Transverse colon (tissue), 4 donors: Measurements from ENCODE around the gene CFAP54. TPM values are rescaled to one million over a fixed set of nuclear protein-coding genes. Genes with fewer than 3 reads are reported as not detected.

ENCODE experiments used
- DNase-seq: peaks from one replicate; pipeline ENCODE4 v3.0.0-alpha.2; 2019
- H3K27ac ChIP-seq, 4 donors: fragments of 200-600 bp; sonication (generic); 2 replicates each; pipeline ENCODE4 v1.5.1; 2016 to 2018; ENCODE audit warnings: inconsistent platforms in 4 of 4
- H3K27me3 ChIP-seq: fragments of 200-600 bp; sonication (generic); 2 replicates; pipeline ENCODE4 v1.5.1; 2017; ENCODE audit warnings: inconsistent platforms
- H3K36me3 ChIP-seq, 4 donors: fragments of 200-600 bp; sonication (generic); 2 replicates each; pipeline ENCODE4 v1.5.1; 2017 to 2019; ENCODE audit warnings: inconsistent platforms in 4 of 4
- H3K4me1 ChIP-seq, 4 donors: fragments of 200-600 bp; sonication (generic); 2 replicates each; pipeline ENCODE4 v1.5.1; 2017 to 2020; ENCODE audit warnings: inconsistent platforms in 4 of 4
- H3K4me3 ChIP-seq, 4 donors: fragments of 200-600 bp; sonication (generic); 1 replicate in 1 of 4; 2 replicates in 3 of 4; pipeline versions ENCODE4 v1.5.1 to v1.6.1; 2017 to 2019; ENCODE audit warnings: inconsistent platforms in 4 of 4
- H3K9me3 ChIP-seq, 2 donors: fragments of 200-600 bp; sonication (generic); 2 replicates each; pipeline ENCODE4 v1.5.1; 2017 to 2019; ENCODE audit warnings: inconsistent platforms in 2 of 2
- EP300 ChIP-seq: sonication (generic); formaldehyde crosslinking; IDR thresholded peaks from one replicate; pipeline ENCODE4 v1.6.1; 2017; ENCODE audit warnings: antibody characterized with exemption, low read depth
- POLR2A ChIP-seq: fragments of 450-650 bp; IDR thresholded peaks from one replicate; pipeline ENCODE4 v1.6.1; 2016; ENCODE audit warnings: antibody characterized with exemption, mild to moderate bottlenecking, moderate library complexity
- POLR2AphosphoS5 ChIP-seq, 3 donors: sonication (generic); formaldehyde crosslinking; IDR thresholded peaks; one replicate each; pipeline ENCODE4 v1.6.1; 2016; ENCODE audit warnings: antibody characterized with exemption in 3 of 3
- WGBS, 2 donors: methylation state at CpG; one replicate each; pipeline ENCODE4 v1.1.5; 2018; ENCODE audit warnings: low coverage in 1 of 2; 5-methylcytosine and 5-hydroxymethylcytosine counted together
- in situ Hi-C, 4 donors: fragments of 200-750 bp; cut with MboI; loops; one replicate each; pipeline versions ENCODE4 v1.15.0 to v1.15.1; 2017; ENCODE audit warnings: low sequenced_read_pairs in 3 of 4, low pct_ligation_motif_present in 1 of 4, low pct_unique_long_range_greater_than_20kb in 1 of 4
- intact Hi-C: fragments of 100-400 bp; cut with DNase I; formaldehyde crosslinking; loops from one replicate; pipeline ENCODE4 v1.15.1; 2023; ENCODE audit warnings: low total_unique reads
- total RNA-seq, 4 donors: library from RNA; depleted of rRNA; stranded (reverse); fragments of >200 nt; gene quantifications; one replicate each; pipeline ENCODE4 v1.1.0, GENCODE V29; 2016
- TF ChIP-seq, protein P1 (sequence below), 5 experiments: fragments of 200-600 bp in 3 of 5; fragments of 450-650 bp in 2 of 5; sonication (generic) in 3 of 5; IDR thresholded peaks; 1 replicate in 2 of 5; 2 replicates in 3 of 5; pipeline ENCODE4 v1.5.1; 2016 to 2017; ENCODE audit warnings: antibody characterized with exemption in 5 of 5, inconsistent platforms in 3 of 5, mild to moderate bottlenecking in 2 of 5, moderate library complexity in 1 of 5

Gene CFAP54
- total RNA-seq, 4 donors from 2014 or later, result 0.14 to 22.3 (median 2.1) TPM; not detected in 1

DNA sequence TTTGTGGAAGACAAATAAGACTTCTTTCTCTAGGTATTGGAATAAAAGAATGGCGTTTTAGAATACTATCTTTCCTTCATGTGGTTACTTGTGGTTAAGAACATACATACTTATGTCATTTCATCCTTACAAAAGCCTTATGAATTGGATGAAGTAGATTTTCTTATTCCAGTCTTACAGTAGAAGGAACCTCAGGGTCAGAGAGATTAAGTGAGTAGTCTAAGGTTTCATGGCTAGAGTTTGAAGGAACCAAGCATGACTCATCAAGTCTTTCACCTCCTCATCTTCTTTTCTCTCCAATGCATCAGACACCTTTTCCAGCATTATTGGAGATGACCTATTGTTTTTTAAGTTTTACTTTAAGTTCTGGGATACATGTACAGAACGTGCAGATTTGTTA, 324.8 kb downstream of the CFAP54 start:
- TF ChIP-seq POLR2A, result no peak
- TF ChIP-seq, protein P1, sequence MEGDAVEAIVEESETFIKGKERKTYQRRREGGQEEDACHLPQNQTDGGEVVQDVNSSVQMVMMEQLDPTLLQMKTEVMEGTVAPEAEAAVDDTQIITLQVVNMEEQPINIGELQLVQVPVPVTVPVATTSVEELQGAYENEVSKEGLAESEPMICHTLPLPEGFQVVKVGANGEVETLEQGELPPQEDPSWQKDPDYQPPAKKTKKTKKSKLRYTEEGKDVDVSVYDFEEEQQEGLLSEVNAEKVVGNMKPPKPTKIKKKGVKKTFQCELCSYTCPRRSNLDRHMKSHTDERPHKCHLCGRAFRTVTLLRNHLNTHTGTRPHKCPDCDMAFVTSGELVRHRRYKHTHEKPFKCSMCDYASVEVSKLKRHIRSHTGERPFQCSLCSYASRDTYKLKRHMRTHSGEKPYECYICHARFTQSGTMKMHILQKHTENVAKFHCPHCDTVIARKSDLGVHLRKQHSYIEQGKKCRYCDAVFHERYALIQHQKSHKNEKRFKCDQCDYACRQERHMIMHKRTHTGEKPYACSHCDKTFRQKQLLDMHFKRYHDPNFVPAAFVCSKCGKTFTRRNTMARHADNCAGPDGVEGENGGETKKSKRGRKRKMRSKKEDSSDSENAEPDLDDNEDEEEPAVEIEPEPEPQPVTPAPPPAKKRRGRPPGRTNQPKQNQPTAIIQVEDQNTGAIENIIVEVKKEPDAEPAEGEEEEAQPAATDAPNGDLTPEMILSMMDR (IDR thresholded peaks at IDR 0.05), result no peak
- no peak for TF ChIP-seq EP300
- TF ChIP-seq POLR2AphosphoS5 (IDR thresholded peaks at IDR 0.05), result no peak
- 78 to 79% methylated on average over 1 to 2 of the region's 2 CpGs for WGBS, 2 donors
- Histone ChIP-seq H3K9me3 (no peaks in the 10 kb centered on the region), H3K36me3 (no peaks in the 10 kb centered on the region), H3K27ac (no peak overlapping the region), H3K4me1 (no peaks in the 10 kb centered on the region), H3K27me3 (no peaks in the 10 kb centered on the region), H3K4me3 (no peak overlapping the region)
- intact Hi-C loops, result no loop called here
- in situ Hi-C loops, result no loop called here
- DNase-seq, result no peak

DNA sequence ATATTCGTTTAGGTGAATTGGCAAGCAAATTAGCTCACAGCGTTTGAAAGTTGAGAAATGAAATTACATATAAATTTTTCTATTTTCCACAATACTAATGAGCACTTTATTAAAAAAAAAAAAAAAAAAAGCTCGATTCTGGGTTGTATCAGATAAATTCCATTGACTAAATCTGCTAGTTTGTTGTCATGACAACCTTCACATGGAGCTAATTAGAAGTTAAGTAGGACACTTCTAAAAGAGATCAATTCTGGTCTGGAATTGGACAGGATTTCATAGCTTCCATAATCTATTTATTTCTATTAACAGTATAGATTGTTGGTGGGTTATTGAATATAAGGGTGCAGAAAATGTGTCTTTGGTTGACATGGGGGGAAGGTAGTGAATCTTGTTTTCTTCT, 332.2 kb downstream of the CFAP54 start:
- Histone ChIP-seq H3K4me1 (no peaks in the 10 kb centered on the region), H3K27me3 (no peaks in the 10 kb centered on the region), H3K4me3 (no peak overlapping the region), H3K36me3 (no peaks in the 10 kb centered on the region), H3K27ac (no peak overlapping the region), H3K9me3 (no peaks in the 10 kb centered on the region)
- intact Hi-C loops, result no loop called here
- 65 to 76% methylated on average over 3 of the region's 3 CpGs for WGBS, 2 donors
- no peak for DNase-seq
- in situ Hi-C loops, result no loop called here
- TF ChIP-seq POLR2AphosphoS5 (IDR thresholded peaks at IDR 0.05) (no peak), EP300 (no peak), POLR2A (no peak)
- TF ChIP-seq, protein P1 (IDR thresholded peaks at IDR 0.05), result no peak

DNA sequence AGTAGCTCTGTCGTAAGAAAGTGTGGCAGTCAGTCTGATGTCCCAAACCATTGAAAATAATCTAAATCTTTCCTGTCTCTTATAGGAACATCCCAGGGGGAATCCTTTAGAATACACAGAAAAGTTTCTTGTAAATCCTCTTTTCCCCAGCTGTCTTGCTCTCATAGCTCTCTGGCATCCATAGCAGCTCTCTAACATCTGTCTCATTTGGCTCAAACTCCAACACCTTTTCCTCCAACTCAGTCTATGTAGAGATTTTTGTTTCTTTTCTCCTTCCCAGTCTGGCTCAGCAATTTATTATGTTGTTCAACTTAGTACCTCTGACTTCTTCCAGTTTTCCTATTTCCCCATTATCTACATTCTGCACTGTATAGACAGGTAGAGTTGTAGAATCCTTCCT, 333.3 kb downstream of the CFAP54 start:
- Histone ChIP-seq H3K27ac (no peak overlapping the region), H3K9me3 (no peaks in the 10 kb centered on the region), H3K4me1 (no peaks in the 10 kb centered on the region), H3K27me3 (no peaks in the 10 kb centered on the region), H3K36me3 (no peaks in the 10 kb centered on the region), H3K4me3 (no peak overlapping the region)
- 63 to 80% methylated on average over 1 of the region's 1 CpG for WGBS, 2 donors
- DNase-seq, result no peak
- intact Hi-C loops (no loop called here), in situ Hi-C loops (no loop called here)
- TF ChIP-seq EP300 (no peak), POLR2AphosphoS5 (IDR thresholded peaks at IDR 0.05) (no peak), POLR2A (no peak)
- TF ChIP-seq, protein P1 (IDR thresholded peaks at IDR 0.05), result no peak

DNA sequence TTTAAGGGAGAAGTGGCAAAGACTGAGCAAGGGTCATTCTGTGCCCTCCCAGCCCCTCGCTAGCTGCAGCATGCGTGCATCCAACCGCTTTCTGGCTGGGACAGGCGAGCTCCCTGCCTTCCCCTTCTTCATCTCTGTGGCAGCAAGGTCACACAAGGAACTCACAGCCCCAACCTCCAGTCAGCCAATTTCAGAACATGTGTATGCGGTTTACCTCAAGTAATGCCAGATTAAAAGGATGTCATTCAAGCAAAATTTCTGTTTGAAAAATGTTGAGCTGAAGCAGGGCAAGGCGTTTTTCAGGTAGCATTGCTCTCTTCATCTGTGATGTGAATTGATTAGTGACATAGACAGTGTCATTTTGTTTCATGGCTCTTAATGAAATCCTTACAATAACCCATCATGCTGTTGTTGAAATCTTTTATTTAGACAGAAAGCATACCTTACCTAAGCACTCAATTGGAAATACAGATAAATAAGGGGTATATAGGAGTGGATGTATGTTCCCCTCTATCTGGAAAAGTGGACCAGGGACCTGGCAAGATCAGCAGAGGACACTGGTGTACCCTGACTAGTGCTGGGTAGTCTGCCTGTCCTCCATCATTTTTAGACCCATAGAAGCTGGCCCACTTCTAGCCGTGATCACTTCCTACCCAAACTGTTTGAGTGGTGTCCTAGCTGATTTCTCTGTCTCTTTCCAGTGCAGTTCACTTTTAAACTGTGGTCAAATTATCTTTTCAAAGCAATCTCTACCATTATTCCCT, 334.9 kb downstream of the CFAP54 start:
- intact Hi-C loops, result no loop called here
- no peaks in the 10 kb centered on the region for H3K36me3 ChIP-seq
- no peaks in the 10 kb centered on the region for H3K27me3 ChIP-seq
- 84 to 86% methylated on average over 7 of the region's 7 CpGs for WGBS, 2 donors
- no peak overlapping the region for H3K4me3 ChIP-seq
- H3K9me3 ChIP-seq, result no peaks in the 10 kb centered on the region
- no peak overlapping the region for H3K27ac ChIP-seq
- H3K4me1 ChIP-seq, result no peaks in the 10 kb centered on the region
- in situ Hi-C loops, result no loop called here
- TF ChIP-seq EP300 (no peak), POLR2A (no peak), POLR2AphosphoS5 (IDR thresholded peaks at IDR 0.05) (no peak)
- TF ChIP-seq, protein P1 (IDR thresholded peaks at IDR 0.05), result no peak
- no peak for DNase-seq
